Activated CD4-positive, alpha-beta memory T cell treated with anti-CD3 and anti-CD28 coated beads for 36 hours (primary cell): ENCODE data around the gene TMEM120B. TPM values are rescaled to one million over a fixed set of nuclear protein-coding genes. Genes with fewer than 3 reads are reported as not detected.
"Not testable (repeated sequence)": the region's sequence is repeated elsewhere in the genome, so short reads cannot be mapped to it uniquely, and the experiment has no call there.

Experiments used
- CTCF ChIA-PET: fragments of 350-600 bp; sonication (Branson Sonifier 250); formaldehyde crosslinking; loops from one replicate; lab custom pipeline; 2021; ENCODE audit warnings: antibody characterized with exemption, inconsistent platforms; lab: Charles Lee
- POLR2A ChIA-PET: fragments of 350-600 bp; sonication (Branson Sonifier 250); formaldehyde crosslinking; loops from one replicate; lab custom pipeline; 2021; ENCODE audit warnings: antibody characterized with exemption; lab: Charles Lee
- DNase-seq: peaks from one replicate; pipeline ENCODE4 v3.0.0-alpha.2; 2020
- H3K27ac Mint-ChIP-seq: one replicate; pipeline ENCODE4 v1.8.0; 2021; ENCODE audit warnings: mixed read lengths
- H3K27me3 Mint-ChIP-seq: one replicate; pipeline ENCODE4 v1.8.0; 2021; ENCODE audit warnings: mixed read lengths
- H3K36me3 Mint-ChIP-seq: one replicate; pipeline ENCODE4 v1.8.0; 2021; ENCODE audit warnings: mixed read lengths
- H3K4me1 Mint-ChIP-seq: one replicate; pipeline ENCODE4 v1.8.0; 2021; ENCODE audit warnings: low read depth, mixed read lengths
- H3K4me3 Mint-ChIP-seq: one replicate; pipeline ENCODE4 v1.8.0; 2021; ENCODE audit warnings: mild to moderate bottlenecking, mixed read lengths
- H3K9me3 Mint-ChIP-seq: one replicate; pipeline ENCODE4 v1.8.0; 2021; ENCODE audit warnings: mixed read lengths
- intact Hi-C: fragments of 100-400 bp; cut with micrococcal nuclease; formaldehyde crosslinking; loops from one replicate; pipeline ENCODE4 v1.15.1; 2023
- total RNA-seq, 2 experiments: library from RNA; stranded (reverse); gene quantifications; one replicate each; pipeline ENCODE4 v1.2.3, GENCODE V29; 2021

Gene TMEM120B
- total RNA-seq, 2 experiments from 2014 or later: 8.8 to 9.5 TPM

- peak overlapping the region; percentile 88 for H3K4me3 Mint-ChIP-seq
Measured at GRCh38 chr12:121787063-121788025, 74.8 kb downstream of the TMEM120B start.

GRCh38 chr12:121788176-121788818, 75.7 kb downstream of the TMEM120B start:
- peak overlapping the region; percentile 88 for H3K4me3 Mint-ChIP-seq
- POLR2A ChIA-PET: interaction anchor here (0.8 to 1.3 kb wide), 2 partner anchors 13 to 15 kb away, joined by 4 read pairs; no protein-coding TSS in a partner anchor
- peaks cover 64% of the 10 kb centered on the region for H3K36me3 Mint-ChIP-seq
- peaks cover 81% of the 10 kb centered on the region for H3K4me1 Mint-ChIP-seq
- H3K27me3 Mint-ChIP-seq: no peaks in the 10 kb centered on the region
- H3K9me3 Mint-ChIP-seq: no peaks in the 10 kb centered on the region
- CTCF ChIA-PET: interaction anchor here (0.8 to 18.5 kb wide), 4 partner anchors 9 to 100 kb away, joined by 3 to 856 read pairs (median 6); partner anchors contain the start of genes PSMD9 and SETD1B
- peak overlapping the region; percentile 99 for H3K27ac Mint-ChIP-seq
- intact Hi-C loops: loop anchor here (10.0 kb wide), 1 partner anchor 323 kb away; no protein-coding TSS in a partner anchor
- DNase-seq: peak; percentile 50

More at GRCh38 chr12:121787063-121788025, 74.8 kb downstream of the TMEM120B start:
- ChIA-PET CTCF (interaction anchor here (0.6 to 18.5 kb wide), 5 partner anchors 8 to 101 kb away, joined by 3 to 856 read pairs (median 4); partner anchors contain the start of genes PSMD9 and SETD1B), POLR2A (interaction anchor here (0.6 to 1.3 kb wide), 3 partner anchors 14 to 60 kb away, joined by 3 to 4 read pairs (median 4); no protein-coding TSS in a partner anchor)
- intact Hi-C loops: loop anchor here (10.0 kb wide), 1 partner anchor 323 kb away; no protein-coding TSS in a partner anchor
- peak; percentile 56 for DNase-seq
- Mint-ChIP-seq H3K27ac (peak overlapping the region; percentile 99), H3K36me3 (peaks cover 64% of the 10 kb centered on the region), H3K27me3 (no peaks in the 10 kb centered on the region), H3K9me3 (no peaks in the 10 kb centered on the region), H3K4me1 (peaks cover 88% of the 10 kb centered on the region)

- POLR2A ChIA-PET: interaction anchor here (0.6 to 8.2 kb wide), 7 partner anchors 7 to 477 kb away, joined by 3 to 127 read pairs (median 5); partner anchors contain the start of gene VPS33A
- peak; percentile 66 for DNase-seq
Measured at GRCh38 chr12:121789233-121789781, 76.8 kb downstream of the TMEM120B start.

GRCh38 chr12:121789800-121790728, 77.5 kb downstream of the TMEM120B start:
- intact Hi-C loops: loop anchor here (1.0 to 10.0 kb wide), 7 partner anchors 8 to 1208 kb away; partner anchors contain the start of genes DIABLO, KDM2B and POP5
- DNase-seq: peak; percentile 97
- Mint-ChIP-seq H3K27me3 (no peaks in the 10 kb centered on the region), H3K9me3 (no peaks in the 10 kb centered on the region), H3K4me3 (peak overlapping the region; percentile 88), H3K27ac (peak overlapping the region; percentile 99), H3K36me3 (peaks cover 53% of the 10 kb centered on the region), H3K4me1 (peaks cover 72% of the 10 kb centered on the region)
- ChIA-PET CTCF (interaction anchor here (1.0 to 18.5 kb wide), 5 partner anchors 8 to 99 kb away, joined by 3 to 856 read pairs (median 8); partner anchors contain the start of genes PSMD9 and SETD1B), POLR2A (interaction anchor here (0.6 to 8.2 kb wide), 7 partner anchors 8 to 477 kb away, joined by 3 to 127 read pairs (median 5); partner anchors contain the start of gene VPS33A)

More at GRCh38 chr12:121789233-121789781, 76.8 kb downstream of the TMEM120B start:
- H3K36me3 Mint-ChIP-seq: peaks cover 59% of the 10 kb centered on the region
- CTCF ChIA-PET: interaction anchor here (1.0 to 18.5 kb wide), 4 partner anchors 9 to 91 kb away, joined by 3 to 856 read pairs (median 210); partner anchors contain the start of gene SETD1B
- H3K9me3 Mint-ChIP-seq: no peaks in the 10 kb centered on the region
- H3K4me3 Mint-ChIP-seq: peak overlapping the region; percentile 88
- intact Hi-C loops: loop anchor here (10.0 kb wide), 1 partner anchor 325 kb away; no protein-coding TSS in a partner anchor
- H3K4me1 Mint-ChIP-seq: peaks cover 72% of the 10 kb centered on the region
- no peaks in the 10 kb centered on the region for H3K27me3 Mint-ChIP-seq
- peak overlapping the region; percentile 99 for H3K27ac Mint-ChIP-seq

DNA sequence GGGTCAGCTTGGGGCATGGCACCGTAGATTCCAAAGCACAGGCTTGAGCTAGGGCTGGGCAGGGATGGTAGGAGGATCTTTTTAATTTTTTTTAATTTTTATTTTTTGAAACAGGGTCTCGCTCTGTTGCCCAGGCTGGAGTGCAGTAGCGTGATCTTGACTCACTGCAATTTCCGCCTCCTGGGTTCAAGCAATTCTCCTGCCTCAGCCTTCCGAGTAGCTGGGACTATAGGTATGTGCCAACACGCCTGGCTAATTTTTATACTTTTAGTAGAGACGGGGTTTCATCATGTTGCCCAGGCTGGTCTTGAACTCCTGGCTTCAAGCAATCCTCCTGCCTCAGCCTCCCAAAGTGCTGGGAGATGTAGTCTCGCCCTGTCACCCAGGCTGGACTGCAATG, 78.2 kb downstream of the TMEM120B start:
- H3K27me3 Mint-ChIP-seq, H3K9me3 Mint-ChIP-seq, DNase-seq: not testable (repeated sequence)
- ChIA-PET POLR2A (interaction anchor here (3.1 to 8.2 kb wide), 2 partner anchors 9 to 11 kb away, joined by 29 to 127 read pairs; no protein-coding TSS in a partner anchor), CTCF (interaction anchor here (2.3 to 18.5 kb wide), 3 partner anchors 12 to 98 kb away, joined by 8 to 856 read pairs (median 417); partner anchors contain the start of genes PSMD9 and SETD1B)
- peaks cover 70% of the 10 kb centered on the region for H3K4me1 Mint-ChIP-seq
- H3K4me3 Mint-ChIP-seq: peak overlapping the region; percentile 88
- H3K36me3 Mint-ChIP-seq: peaks cover 52% of the 10 kb centered on the region
- H3K27ac Mint-ChIP-seq: peak overlapping the region; percentile 99
- intact Hi-C loops: loop anchor here (1.0 to 10.0 kb wide), 6 partner anchors 8 to 1208 kb away; partner anchors contain the start of genes DIABLO, KDM2B and POP5

DNA sequence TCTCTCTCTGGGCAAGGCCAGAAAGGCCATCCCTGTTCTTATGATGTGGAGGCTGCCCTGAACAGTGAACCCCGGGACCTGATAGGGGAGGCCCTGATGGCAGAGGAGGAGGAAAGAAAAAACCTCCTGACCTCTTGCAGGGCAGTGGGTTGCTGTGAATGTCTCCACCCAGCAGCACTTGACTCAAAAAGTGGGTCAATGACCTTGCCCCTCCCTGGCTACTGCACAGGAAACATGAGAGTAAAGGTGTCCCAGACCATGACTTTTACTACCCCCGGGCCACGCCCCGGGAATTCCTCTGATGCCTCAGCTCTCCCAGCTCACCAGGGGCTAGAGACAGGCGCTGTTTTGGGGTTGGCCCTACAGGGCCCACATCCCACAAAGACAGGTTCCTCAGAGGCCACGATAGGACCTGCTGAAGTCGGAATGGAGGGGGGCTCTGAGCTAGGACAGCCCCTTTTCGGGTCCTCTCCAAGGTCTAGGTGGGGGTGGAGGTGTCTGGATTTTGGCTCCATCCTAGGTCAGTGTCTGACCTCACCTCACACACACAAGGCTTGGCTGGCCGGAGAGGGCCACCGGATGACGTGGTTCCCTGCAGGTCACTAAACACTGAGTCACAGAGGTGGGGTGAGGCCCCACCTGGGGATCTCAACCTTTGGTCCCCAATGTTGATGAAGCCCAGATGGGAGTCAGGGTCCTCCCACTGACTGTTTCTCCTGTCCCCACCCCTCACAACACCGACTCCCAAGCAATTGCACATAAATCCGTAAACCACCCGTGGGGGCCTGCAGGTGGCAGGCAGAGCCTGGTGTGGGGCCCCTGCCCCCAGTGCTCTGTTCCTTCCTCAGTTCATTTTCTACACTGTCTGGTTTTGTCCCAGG, 79.4 kb downstream of the TMEM120B start:
- peaks cover 44% of the 10 kb centered on the region for H3K36me3 Mint-ChIP-seq
- H3K4me1 Mint-ChIP-seq: peaks cover 59% of the 10 kb centered on the region
- peak overlapping the region; percentile 99 for H3K27ac Mint-ChIP-seq
- intact Hi-C loops: loop anchor here (2.0 to 10.0 kb wide), 6 partner anchors 165 to 1210 kb away; partner anchors contain the start of genes DIABLO, KDM2B, ORAI1 and POP5
- DNase-seq: peak; percentile 71
- no peaks in the 10 kb centered on the region for H3K27me3 Mint-ChIP-seq
- CTCF ChIA-PET: interaction anchor here (2.3 to 18.5 kb wide), 5 partner anchors 13 to 97 kb away, joined by 8 to 856 read pairs (median 60); partner anchors contain the start of genes PSMD9, SETD1B and TMEM120B
- H3K9me3 Mint-ChIP-seq: no peaks in the 10 kb centered on the region
- POLR2A ChIA-PET: interaction anchor here (2.4 to 8.2 kb wide), 4 partner anchors 10 to 79 kb away, joined by 9 to 127 read pairs (median 35); partner anchors contain the start of genes SETD1B and TMEM120B
- peak overlapping the region; percentile 88 for H3K4me3 Mint-ChIP-seq

DNA sequence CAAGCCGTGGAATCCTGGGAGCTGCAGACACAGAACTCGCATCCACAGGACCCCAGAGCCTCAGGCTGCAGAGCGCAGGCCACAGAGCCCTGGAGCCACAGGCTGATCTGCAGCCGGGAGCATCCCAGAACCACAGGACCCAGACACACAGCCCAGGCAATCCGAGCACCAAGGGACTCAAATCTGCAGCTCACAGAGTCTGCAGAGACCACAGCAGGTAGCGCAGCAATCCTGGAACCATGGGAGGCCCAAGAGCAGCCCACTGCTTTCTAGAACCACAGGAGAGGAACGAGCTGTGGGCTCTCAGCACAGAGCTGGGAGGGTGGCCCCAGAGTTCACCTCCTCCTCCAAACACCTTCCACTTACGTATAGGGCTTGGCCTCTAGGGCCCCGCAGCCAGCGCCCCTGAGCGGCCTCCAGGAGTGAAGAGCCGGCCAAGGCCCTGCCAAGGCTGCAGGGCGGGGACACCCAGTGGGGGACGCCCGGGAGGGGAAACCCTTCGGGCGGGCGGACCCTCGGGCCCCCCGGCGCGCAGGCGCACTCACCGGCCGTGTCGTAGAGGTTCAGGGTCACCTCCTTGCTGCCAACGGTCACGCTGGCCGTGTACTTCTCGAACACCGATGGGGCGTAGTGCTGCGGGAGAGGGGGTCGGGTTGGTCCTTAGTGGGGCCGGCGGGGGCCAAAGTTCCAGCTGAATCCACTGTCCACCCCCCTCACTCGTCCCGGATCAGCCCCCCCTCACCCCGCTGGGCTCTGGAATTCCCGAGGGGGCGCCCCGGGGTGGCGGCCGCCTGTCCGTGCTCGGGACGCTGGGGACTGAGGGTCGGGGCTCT, 80.3 kb downstream of the TMEM120B start:
- Mint-ChIP-seq H3K9me3 (no peaks in the 10 kb centered on the region), H3K4me1 (peaks cover 58% of the 10 kb centered on the region), H3K36me3 (peaks cover 40% of the 10 kb centered on the region), H3K27me3 (no peaks in the 10 kb centered on the region), H3K27ac (peak overlapping the region; percentile 99), H3K4me3 (peak overlapping the region; percentile 88)
- intact Hi-C loops: loop anchor here (2.0 to 10.0 kb wide), 6 partner anchors 166 to 1211 kb away; partner anchors contain the start of genes DIABLO, KDM2B, ORAI1 and POP5
- peak; percentile 76 for DNase-seq
- ChIA-PET POLR2A (interaction anchor here (1.0 to 8.2 kb wide), 7 partner anchors 10 to 106 kb away, joined by 3 to 127 read pairs (median 9); partner anchors contain the start of genes PSMD9, SETD1B and TMEM120B), CTCF (interaction anchor here (0.6 to 18.5 kb wide), 14 partner anchors 14 to 557 kb away, joined by 3 to 856 read pairs (median 24); partner anchors contain the start of genes CFAP251, PSMD9, SETD1B and TMEM120B)

- Mint-ChIP-seq H3K27me3 (no peaks in the 10 kb centered on the region), H3K4me1 (peaks cover 58% of the 10 kb centered on the region), H3K27ac (peak within 1 kb of the TSS; percentile 99), H3K4me3 (peak within 1 kb of the TSS; percentile 88), H3K9me3 (no peaks in the 10 kb centered on the region), H3K36me3 (peaks cover 38% of the 10 kb centered on the region)
- ChIA-PET POLR2A (interaction anchor here (1.0 to 8.2 kb wide), 10 partner anchors 9 to 135 kb away, joined by 3 to 127 read pairs (median 8); partner anchors contain the start of genes PSMD9, SETD1B and TMEM120B), CTCF (interaction anchor here (0.6 to 18.5 kb wide), 31 partner anchors 14 to 558 kb away, joined by 3 to 856 read pairs (median 10); partner anchors contain the start of genes CFAP251, ORAI1, PSMD9 and SETD1B)
- intact Hi-C loops: loop anchor here (2.0 to 10.0 kb wide), 6 partner anchors 167 to 1211 kb away; partner anchors contain the start of genes DIABLO, KDM2B, ORAI1 and POP5
- peak; percentile 83 for DNase-seq
Measured at GRCh38 chr12:121793440-121793837, 80.9 kb downstream of the TMEM120B start, which contains the start of gene RHOF. RHOF (minus strand) TSS chr12:121793688; CDS start chr12:121793633, 55 bp downstream.
